Activated T-helper 1 cell treated with anti-CD3 and anti-CD28 coated beads, Interleukin-2, amount 50 U/mL, for 16 hours (primary cell): ENCODE data around the gene IGF2BP2.
"Not testable (repeated sequence)": the region's sequence is repeated elsewhere in the genome, so short reads cannot be mapped to it uniquely, and the experiment has no call there.

Experiments used
- DNase-seq, 2 donors: peaks; one replicate each; pipeline ENCODE4 v3.0.0-alpha.2; 2020; ENCODE audit warnings: low read depth in 1 of 2, low spot score in 1 of 2

The IGF2BP2 gene

DNA sequence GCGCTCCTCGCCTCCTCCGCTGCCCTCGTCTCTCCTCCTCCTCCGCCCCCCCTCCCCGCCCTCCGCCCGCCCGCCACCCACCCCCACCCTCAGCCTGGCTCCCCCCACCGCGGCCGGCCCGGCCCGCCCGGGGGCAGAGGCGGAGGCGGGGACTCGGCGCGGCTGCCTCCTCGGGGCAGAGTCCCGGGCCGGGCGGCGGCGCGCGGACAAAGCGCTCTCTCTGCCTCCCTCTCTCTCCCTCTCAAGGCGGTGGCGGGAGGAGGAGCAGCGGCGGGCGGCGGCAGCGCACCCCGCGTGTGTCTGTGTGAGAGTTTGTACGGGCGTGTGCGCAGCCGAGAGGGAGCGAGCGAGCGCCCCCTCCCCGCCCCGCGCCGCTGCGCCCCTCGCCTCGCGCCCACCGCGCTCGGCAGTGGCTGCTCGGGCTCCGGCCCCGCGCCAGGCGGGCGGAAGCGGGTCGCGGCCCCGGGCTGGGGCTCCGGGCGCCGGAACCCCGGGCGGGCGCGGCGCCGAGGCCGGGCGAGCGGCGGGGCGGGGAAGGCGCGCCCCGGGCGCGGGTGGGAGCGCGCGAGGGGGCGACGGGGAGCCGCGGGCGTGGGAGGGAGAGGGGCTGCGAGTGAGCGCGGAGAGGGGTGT is at the start of gene IGF2BP2:
Gene IGF2BP2 (minus strand): TSS at position 37 of the 633 bp plus-strand sequence. CDS start 82 bp downstream, outside the sequence.
- DNase-seq = no peak

DNA sequence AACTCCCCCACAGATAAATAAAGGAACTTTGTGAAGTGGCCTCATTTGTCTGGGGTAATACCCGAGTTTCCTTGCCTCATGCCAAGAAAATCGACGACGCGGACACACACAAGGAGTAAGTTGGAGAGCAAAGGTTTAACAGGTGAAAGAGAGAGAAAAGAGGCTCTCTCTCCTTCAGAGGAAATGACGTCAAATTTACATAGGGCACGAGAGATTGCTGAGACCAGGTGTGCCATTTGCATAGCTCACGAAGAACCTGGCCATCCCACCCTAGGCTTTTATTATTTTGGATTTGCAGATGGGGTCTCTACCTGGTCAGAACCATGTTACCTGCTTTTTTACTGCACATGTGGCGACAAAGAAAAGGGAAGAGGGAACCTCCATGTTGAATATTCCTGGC is 49.3 kb upstream of the IGF2BP2 start:
- no peak for DNase-seq

DNA sequence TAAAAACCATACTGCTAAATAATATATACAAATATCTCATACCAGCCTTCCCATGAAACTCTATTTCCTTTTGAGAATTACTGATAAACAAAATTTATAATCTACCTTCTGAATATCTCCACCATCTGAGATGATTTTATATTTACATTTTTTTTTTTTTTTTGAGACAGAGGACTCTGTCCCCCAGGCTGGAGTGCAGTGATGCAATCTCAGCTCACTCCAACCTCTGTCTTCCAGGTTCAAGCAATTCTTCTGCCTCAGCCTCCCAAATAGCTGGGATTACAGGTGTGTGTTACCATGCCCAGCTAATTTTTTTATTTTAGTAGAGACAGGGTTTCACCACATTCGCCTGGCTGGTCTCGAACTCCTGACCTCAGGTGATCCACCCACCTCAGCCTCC is 42.8 kb upstream of the IGF2BP2 start:
- DNase-seq = no peak

DNA sequence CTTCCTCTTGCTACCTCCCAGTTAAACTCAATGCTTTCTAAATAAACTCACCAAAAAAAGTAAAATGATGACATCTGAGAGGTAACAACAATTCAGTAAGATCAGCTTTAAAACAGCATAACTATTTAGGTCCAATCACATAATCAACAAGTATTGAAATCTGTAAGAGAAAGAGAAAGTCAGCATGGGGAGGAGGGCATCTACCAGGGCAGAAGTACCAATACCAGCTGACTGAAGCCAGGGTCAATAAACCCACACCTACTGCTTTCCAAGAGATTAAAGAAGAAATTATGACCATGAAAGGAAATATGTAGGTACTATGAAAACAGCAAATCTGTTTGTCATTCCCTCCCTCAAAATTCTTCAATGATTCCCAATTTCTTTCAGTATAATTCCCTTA is 42.2 kb upstream of the IGF2BP2 start:
- no peak for DNase-seq

DNA sequence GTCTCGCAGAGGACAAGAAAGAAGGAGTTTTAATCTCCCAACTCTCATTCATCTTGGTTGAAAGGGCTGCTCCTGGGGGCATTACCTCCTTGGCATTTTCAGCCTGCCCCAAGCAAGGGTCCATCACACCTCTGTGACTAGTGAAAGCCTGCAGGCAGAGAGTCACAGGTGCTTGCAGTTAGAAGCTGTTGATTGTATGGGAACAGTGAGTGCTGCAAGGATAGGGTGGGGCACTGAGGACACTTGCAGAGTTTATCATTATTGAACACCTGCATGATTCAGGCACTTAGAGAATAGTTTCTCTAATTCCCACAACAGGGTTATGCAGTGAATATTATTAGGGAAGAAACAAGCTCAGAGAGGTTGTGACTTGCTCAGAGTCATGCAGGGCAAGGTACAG is 41.7 kb upstream of the IGF2BP2 start:
- no peak for DNase-seq

DNA sequence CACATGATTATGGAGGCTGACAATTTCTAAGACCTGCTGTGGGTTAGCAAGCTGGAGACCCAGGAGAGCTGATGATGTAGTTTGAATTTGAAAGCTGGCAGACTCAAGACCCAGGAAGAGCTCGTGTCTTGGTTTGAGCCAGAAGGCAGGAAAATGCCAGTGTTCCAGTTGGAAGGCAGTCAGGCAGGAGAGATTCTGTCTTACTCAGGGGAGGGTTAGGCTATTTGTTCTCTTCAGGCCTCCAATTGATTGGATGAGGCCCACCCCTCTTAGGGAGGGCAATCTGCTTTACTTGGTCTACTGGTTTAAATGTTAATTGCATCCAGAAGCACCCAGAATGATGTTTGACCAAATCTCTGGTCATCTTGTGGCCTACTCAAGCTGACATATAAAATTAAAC is 40.4 kb upstream of the IGF2BP2 start:
- DNase-seq = no peak

DNA sequence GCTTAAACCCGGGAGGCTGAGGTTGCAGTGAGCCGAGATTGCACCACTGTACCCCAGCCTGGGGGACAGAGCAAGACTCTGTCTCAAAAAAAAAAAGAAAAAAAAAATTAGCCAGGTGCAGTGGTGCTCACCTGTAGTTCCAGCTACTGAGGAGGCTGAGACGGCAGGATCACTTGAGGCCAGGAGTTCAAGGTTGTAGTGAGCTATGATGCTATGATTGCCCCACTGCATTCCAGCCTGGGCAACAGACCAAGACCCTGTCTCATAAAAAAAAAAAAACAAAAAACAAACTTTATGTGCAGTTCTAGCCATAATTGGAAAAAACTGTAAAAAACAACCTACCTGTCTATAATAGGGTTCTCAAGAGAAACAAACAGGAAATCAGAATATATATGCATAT is 39.9 kb upstream of the IGF2BP2 start:
- no peak for DNase-seq

DNA sequence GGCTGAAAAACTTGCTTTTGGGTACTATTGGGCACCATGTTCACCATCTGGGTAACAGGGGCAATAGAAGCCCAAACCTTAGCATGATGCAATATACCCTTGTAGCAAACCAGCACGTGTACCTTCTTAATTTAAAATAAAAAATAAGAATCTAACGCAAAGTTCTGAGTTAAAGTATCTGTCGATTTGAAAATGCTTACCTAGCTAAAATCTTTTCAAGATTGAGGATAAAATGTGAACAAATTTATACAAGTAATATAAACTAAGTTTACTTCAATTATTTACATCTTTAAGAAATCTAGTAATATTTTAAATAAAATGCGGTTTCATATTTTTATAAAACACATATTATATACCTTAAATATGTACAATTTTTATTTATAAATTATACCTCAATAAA is 38.1 kb upstream of the IGF2BP2 start:
- no peak for DNase-seq

DNA sequence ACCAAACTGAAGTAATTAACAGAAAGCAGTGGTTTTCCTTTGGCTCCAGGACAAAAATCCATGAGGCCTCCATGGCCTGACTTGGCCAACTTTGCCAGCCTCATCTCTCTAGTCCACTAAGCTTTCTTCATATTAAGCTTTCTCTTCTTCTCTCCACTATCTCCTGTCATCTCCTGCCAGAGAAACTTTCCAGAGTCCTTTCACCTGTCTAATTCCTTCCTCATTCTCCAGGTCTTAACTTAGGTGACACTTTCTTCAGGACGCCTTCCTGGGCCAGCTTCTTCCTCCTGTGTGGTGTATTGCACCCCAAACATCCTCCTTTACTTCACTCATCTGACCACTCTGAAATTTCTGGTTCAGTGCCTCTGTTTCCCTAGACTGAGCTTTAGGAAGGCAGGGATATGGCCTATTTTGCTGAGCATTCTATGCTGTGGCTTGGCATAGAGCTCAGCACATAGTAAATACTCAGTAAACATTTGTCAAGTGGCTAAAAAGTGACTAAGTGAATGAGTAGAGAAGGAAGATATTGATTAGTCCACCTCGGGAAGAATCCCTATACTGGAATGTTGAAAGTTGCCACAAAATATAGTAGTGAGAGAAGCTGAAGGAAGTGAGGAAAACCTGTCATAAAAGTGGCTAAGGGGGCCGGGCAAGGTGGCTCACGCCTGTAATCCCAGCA is 34.6 kb upstream of the IGF2BP2 start:
- no peak for DNase-seq

DNA sequence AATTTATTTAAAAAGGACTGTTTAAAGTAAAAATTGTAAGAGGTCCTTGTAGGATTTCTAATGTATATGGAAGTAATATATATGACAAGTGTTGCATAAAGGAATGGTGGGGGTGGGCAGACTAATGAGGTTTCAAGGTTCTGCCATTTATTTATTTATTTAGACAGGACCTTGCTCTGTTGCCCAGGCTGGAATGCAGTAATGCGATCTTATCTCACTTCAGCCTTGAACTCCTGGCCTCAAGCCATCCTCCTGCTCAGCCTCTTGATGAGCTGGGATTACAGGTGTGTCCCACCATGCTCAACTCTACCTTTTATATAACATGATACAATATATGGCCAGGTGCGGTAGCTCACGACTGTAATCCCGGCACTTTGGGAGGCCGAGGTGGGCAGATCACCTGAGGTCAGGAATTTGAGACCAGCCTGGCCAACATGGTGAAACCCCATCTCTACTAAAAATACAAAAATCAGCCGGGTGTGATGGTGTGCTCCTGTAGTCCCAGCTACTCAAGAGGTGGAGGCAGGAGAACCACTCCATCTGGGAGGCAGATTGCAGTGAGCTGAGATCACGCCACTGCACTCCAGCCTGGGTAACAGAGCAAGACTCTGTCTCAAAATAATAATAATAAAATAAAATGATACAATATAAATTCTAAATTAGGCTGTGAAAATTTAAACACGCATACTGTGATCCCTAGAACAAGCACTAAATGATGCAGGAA is 33.8 kb upstream of the IGF2BP2 start:
- DNase-seq = no peak

DNA sequence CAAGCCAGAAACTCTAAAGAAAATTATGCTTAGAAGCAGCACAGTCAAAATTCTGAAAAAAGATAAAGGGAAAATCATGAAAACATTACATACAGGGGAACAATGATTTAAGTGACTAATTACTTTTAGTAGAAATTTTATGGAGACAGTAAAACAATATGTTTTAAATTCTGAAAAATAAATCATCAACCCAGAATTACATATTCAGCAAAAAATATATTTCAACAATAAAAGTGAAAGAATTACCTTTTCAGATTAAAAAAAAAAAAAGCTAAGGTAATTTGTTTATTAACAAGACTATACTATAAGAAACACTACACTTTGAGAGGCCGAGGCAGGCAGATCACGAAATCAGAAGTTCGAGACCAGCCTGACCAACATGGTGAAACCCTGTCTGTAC is 32.4 kb upstream of the IGF2BP2 start:
- no peak for DNase-seq

DNA sequence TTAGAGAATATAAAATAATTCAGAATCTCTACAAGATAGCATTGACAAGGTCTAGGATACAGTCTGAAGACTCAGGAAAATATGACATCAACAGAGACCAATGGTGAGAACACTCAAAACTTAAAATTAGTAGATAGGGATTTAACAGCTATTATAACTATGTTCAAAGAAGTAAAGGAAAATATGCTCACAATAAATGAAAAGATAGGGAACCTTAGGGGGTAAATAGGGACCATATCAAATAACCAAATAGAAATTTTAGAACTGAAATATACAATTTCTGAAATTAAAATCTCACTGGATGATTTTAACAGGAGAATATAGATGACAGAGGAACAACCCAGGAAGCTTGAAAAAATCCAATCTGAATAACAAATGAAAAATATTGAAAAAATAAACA is 31.8 kb upstream of the IGF2BP2 start:
- DNase-seq = no peak

DNA sequence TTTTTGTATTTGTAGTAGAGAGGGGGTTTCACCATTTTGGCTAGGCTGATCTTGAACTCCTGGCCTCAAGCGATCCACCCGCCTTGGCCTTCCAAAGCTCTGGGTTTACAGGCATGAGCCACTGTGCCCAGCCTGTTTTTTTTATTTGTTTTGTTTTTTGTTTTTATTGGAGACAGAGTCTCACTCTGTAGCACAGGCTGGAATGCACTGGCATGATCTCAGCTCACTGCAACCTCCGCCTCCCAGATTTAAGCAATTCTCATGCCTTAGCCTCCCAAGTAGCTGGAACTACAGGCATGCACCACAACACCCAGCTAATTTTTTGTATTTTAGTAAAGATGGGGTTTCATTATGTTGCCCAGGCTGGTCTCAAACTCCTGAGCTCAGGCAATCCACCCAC is 28.9 kb upstream of the IGF2BP2 start:
- not testable (repeated sequence) for DNase-seq

DNA sequence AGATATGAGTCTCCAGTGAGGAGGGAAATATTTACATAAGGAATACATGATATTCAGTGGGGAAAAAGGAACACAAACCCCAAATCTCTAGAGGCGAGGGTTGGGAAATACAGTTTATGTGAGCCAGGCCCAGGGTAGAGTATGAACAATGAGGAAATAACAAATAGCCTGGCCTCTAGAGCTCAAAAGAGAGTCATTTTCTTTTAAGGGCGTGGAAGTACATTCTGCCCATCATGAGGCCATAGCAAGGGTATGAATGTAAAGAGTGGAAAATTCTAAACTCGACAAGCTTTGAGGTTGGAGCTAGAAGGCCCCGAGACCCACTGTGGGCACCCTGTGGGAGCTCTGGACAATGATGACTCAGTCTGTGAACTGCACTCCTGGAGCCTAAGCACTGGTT is 27.8 kb upstream of the IGF2BP2 start:
- no peak for DNase-seq

DNA sequence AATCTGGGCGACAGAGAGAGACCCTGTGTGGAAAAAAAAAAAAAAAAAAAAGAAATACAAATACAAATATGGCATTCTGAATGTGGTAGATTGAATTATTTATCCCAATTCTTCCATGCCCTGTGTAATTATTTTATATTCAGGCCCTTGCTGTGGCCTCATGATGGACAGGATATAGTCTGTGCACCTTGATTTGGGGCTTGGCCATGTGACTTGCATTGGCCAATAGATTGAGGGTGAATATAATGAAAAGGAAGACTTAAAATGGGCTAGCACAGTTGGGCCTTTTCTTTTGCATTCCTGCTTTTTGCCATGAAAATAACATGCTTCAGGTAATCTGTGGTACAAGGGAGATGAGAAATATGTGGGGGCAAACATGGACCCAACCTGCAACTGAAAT is 27.1 kb upstream of the IGF2BP2 start:
- DNase-seq = no peak

DNA sequence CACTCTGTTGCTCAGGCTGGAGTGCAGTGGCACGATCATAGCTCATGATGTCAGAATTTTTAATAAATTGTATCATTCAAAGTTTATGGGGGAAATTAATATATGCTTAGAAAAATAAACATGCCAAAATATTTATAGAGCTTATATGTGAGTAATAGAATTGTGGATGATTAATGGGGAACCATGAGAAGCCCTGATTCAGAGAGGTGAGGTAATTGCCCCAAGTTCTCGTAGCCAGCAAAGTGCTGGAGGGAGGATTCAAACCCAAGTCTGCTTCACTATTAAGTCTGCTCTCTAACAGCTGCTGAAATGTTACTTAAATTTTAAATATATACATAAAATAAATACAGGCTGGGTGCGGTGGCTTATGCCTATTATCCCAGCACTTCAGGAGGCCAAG is 26.2 kb upstream of the IGF2BP2 start:
- no peak for DNase-seq

DNA sequence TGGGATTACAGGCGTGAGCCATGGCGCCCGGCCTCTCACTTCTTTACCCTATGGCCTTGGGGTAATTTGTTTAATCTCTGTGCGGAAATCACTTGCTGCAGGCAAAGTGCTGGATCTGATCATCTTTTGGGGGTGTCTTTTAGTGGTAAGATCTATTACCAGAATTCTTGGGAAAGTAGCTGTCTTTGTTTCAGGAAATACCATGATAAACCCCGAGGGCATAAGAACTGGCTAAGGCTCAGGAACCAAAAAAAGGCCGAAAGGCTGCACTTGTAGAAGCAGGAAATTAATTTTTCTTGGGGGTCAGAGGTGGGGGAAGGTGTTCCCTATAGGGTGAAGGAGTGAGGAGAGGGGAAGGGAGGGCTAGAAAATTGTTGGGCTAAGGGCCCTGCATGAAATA is 22.7 kb upstream of the IGF2BP2 start:
- no peak for DNase-seq

DNA sequence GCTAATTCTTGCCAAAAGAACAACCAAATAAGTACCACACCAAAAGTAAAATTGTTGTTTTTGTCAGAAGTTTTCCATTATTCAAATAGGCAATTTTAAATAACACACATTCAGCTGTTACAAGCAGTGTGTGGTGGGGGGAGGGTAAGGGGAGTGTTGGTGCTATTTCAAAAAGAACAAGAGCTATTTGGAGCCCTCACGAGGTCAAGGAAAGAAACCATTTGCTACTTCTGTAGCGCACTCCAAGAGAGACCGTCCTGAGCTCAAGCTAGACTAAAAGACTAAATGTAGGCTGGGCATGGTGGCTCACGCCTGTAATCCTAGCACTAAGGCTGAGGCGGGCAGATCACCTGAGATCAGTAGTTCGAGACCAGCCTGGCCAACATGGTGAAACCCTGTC is 21.2 kb upstream of the IGF2BP2 start:
- no peak for DNase-seq

DNA sequence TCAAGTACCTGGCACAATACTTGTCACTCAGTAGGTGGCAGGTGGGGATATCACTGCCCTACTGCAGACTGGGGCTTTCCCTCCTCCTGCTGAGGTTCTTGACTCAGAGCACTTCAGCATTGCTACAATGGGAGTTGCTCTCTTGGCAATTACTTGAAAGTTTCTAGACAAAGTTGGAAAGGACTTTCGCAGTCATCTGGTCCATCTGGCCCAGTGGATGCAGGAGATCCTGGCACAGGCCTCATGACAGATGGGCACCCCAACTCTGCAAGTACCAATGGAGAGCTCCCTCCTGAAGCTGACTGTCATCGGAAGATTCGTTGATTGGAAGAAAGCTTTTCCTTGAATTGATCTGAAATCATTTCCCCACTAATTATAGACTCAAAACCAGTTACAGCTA is 19.2 kb upstream of the IGF2BP2 start:
- no peak for DNase-seq

DNA sequence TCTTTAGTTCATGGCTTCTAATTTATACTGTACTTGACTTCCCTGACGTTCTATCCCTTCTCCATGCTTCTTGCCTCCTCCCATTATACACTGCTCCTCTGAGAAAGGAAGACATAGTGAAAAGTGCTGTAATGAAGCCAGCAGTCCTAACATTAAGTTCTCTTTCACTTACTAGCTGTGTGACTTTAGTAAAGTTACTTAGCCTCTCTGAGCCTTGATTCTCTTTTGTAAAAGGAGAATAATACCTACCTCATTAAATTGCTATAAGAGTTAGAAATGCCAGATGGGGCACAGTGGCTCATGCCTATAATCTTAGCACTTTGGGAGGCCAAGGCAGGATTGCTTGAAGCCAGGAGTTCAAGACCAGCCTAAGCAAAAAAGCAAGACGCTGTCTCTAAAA is 18.8 kb upstream of the IGF2BP2 start:
- DNase-seq = no peak

DNA sequence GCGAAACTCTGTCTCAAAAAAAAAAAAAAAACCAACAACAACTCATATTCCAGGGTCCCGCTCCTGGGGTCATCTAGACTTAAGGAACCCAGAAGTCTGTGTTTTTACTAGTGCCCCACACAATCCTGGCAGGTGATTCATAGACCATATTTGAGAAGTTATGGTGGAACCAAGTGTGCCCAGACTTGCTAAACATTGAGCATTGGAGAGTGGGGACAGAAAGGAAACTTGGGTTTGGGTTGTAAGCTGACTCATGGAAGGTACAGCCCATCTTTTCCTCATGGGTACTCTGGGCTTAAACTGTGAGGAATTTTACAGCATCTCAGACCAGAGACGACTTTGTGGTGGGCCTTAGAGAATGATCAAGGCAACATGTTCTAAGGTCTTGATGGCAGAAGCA is 18.3 kb upstream of the IGF2BP2 start:
- no peak for DNase-seq

DNA sequence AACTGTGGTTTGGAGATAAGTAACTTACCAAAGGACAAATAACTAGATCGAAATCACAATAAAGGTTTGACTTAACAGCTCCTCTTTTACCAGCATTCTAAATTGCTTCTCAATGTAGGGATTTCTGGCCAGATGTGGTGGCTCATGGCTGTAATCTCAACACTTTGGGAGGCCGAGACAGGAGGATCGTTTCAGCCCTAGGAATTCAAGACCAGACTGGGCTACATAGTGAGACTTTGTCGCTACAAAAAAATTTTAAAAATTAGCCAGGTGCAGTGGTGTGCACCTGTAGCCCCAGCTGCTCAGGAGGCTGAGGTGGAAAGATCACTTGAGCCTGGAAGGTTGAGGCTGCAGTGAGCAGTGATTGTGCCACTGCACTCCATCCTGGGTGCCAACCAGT is 17.4 kb upstream of the IGF2BP2 start:
- no peak for DNase-seq
